ENCODE results near the gene FBXO15. TPM values are rescaled to one million over a fixed set of nuclear protein-coding genes. Genes with fewer than 3 reads are reported as not detected.

The FBXO15 gene
- total RNA-seq, 2 donors from 2014 or later, result 1.3 to 3.0 TPM

GRCh38 chr18:74074668-74075564 lies 72.7 kb downstream of the FBXO15 start:
- H3K4me3 Mint-ChIP-seq, result no peak overlapping the region
- Histone ChIP-seq H3K9me3 (ENCODE audit: control insufficient read depth, low read length) (no peaks in the 10 kb centered on the region), H3K4me3 (ENCODE audit: low read length) (no peak overlapping the region), H3K27me3 (ENCODE audit: control insufficient read depth, insufficient read depth, low read length, poor library complexity, severe bottlenecking) (no peaks in the 10 kb centered on the region), H3K27ac (ENCODE audit: low read depth, low read length) (no peak overlapping the region), H3K9ac (ENCODE audit: extremely low read depth, low read length, poor library complexity, severe bottlenecking) (no peak overlapping the region), H3K4me1 (ENCODE audit: control insufficient read depth, insufficient read depth, low read length) (no peaks in the 10 kb centered on the region), H3K36me3 (ENCODE audit: control insufficient read depth, insufficient read depth, low read length) (no peaks in the 10 kb centered on the region)
- WGBS, 2 experiments (ENCODE audit: insufficient coverage in 1 of 2, insufficient read length in 1 of 2), result 88 to 93% methylated on average over 11 to 17 of the region's 17 CpGs
- no peaks in the 10 kb centered on the region for H3K9me3 Mint-ChIP-seq
- H3K36me3 Mint-ChIP-seq (ENCODE audit: low read depth), result no peaks in the 10 kb centered on the region
- DNase-seq, result no peak
- H3K27me3 Mint-ChIP-seq (ENCODE audit: insufficient read depth), result no peaks in the 10 kb centered on the region
- H3K27ac Mint-ChIP-seq, result no peak overlapping the region
- no peaks in the 10 kb centered on the region for H3K4me1 Mint-ChIP-seq
- TF ChIP-seq CTCF (conservative IDR thresholded peaks at IDR 0.05), result no peak

GRCh38 chr18:74073957-74074667 lies 73.5 kb downstream of the FBXO15 start:
- no peaks in the 10 kb centered on the region for H3K9me3 Mint-ChIP-seq
- H3K27ac Mint-ChIP-seq, result no peak overlapping the region
- no peaks in the 10 kb centered on the region for H3K4me1 Mint-ChIP-seq
- Histone ChIP-seq H3K27me3 (ENCODE audit: control insufficient read depth, insufficient read depth, low read length, poor library complexity, severe bottlenecking) (no peaks in the 10 kb centered on the region), H3K4me3 (ENCODE audit: low read length) (no peak overlapping the region), H3K9me3 (ENCODE audit: control insufficient read depth, low read length) (no peaks in the 10 kb centered on the region), H3K4me1 (ENCODE audit: control insufficient read depth, insufficient read depth, low read length) (no peaks in the 10 kb centered on the region), H3K9ac (ENCODE audit: extremely low read depth, low read length, poor library complexity, severe bottlenecking) (no peak overlapping the region), H3K27ac (ENCODE audit: low read depth, low read length) (no peak overlapping the region), H3K36me3 (ENCODE audit: control insufficient read depth, insufficient read depth, low read length) (no peaks in the 10 kb centered on the region)
- no peaks in the 10 kb centered on the region for H3K27me3 Mint-ChIP-seq (ENCODE audit: insufficient read depth)
- no peak for TF ChIP-seq CTCF (conservative IDR thresholded peaks at IDR 0.05)
- WGBS, 2 experiments (ENCODE audit: insufficient coverage in 1 of 2, insufficient read length in 1 of 2), result 88 to 95% methylated on average over 5 to 10 of the region's 10 CpGs
- no peaks in the 10 kb centered on the region for H3K36me3 Mint-ChIP-seq (ENCODE audit: low read depth)
- H3K4me3 Mint-ChIP-seq, result no peak overlapping the region
- no peak for DNase-seq

GRCh38 chr18:74069178-74070050 lies 78.2 kb downstream of the FBXO15 start:
- no peak overlapping the region for H3K4me3 Mint-ChIP-seq
- Histone ChIP-seq H3K27ac (ENCODE audit: low read depth, low read length) (no peak overlapping the region), H3K36me3 (ENCODE audit: control insufficient read depth, insufficient read depth, low read length) (no peaks in the 10 kb centered on the region), H3K9ac (ENCODE audit: extremely low read depth, low read length, poor library complexity, severe bottlenecking) (no peak overlapping the region), H3K4me3 (ENCODE audit: low read length) (no peak overlapping the region), H3K27me3 (ENCODE audit: control insufficient read depth, insufficient read depth, low read length, poor library complexity, severe bottlenecking) (no peaks in the 10 kb centered on the region), H3K4me1 (ENCODE audit: control insufficient read depth, insufficient read depth, low read length) (no peaks in the 10 kb centered on the region), H3K9me3 (ENCODE audit: control insufficient read depth, low read length) (no peaks in the 10 kb centered on the region)
- H3K36me3 Mint-ChIP-seq (ENCODE audit: low read depth), result no peaks in the 10 kb centered on the region
- H3K27ac Mint-ChIP-seq, result no peak overlapping the region
- no peak for TF ChIP-seq CTCF (conservative IDR thresholded peaks at IDR 0.05)
- no peak for DNase-seq
- peaks cover 2% of the 10 kb centered on the region for H3K27me3 Mint-ChIP-seq (ENCODE audit: insufficient read depth)
- no peaks in the 10 kb centered on the region for H3K9me3 Mint-ChIP-seq
- 89 to 91% methylated on average over 11 to 13 of the region's 13 CpGs for WGBS, 2 experiments (ENCODE audit: insufficient coverage in 1 of 2, insufficient read length in 1 of 2)
- no peaks in the 10 kb centered on the region for H3K4me1 Mint-ChIP-seq
